ENCODE results near the gene USHBP1.
"Not testable (repeated sequence)": the region's sequence is repeated elsewhere in the genome, so short reads cannot be mapped to it uniquely, and the experiment has no call there.

The USHBP1 gene

DNA sequence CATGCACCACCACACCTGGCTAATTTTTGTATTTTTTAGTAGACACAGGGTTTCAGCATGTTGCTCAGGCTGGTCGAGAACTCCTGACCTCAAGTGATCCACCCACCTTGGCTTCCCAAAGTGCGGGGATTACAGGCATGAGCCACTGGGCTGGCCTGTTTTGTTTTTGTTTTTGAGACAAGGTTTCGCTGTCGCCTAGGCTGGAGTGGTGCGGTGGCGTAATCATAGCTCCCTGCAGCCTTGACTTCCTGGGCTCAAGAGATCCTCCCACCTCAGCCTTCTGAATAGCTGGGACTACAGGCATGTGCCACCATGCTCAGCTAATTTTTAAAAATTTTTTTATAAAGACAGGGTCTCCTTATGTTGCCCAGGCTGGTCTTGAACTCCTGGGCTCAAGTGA is 31.0 kb upstream of the USHBP1 start:
- DNase-seq: not testable (repeated sequence)

DNA sequence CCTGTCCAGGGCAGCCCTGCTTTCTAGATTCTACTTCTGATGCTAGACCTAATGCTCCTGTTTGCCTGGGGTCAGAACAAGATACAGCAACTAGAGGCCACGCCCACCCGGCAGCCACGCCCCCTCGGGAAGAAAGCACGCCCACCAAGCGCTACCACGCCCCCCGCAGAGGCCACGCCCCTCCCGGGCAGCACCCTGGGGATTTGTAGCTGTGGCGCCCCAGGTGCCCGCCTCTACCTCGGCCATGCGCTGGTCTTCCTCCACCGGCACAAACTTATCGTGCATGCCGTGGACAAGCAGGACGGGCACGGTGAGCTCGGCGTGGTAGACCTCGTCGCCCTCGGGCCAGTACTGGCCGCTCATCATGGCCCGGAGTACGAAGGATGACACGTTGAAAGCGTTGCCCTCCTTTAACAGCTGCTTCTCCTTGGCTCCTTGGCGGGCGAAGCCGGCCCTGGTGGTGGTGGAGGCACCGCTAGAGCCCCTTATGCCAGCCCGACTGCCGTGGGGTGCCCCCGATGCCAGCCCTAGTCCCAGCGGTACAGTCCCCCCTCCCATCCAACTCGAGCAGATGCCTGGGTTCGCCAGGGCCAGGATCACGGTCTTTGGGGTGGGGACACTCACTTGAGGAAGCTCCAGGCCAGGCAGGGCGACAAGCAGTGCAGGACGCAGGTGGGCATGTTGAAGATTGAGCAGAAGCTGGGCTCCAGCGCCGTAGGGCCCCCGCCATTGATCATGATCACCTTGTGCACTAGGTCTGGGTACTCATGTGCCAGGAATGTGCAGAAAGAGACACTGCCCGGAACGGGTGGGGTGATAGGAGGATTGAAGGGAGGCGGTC is 29.7 kb upstream of the USHBP1 start:
- DNase-seq: no peak

DNA sequence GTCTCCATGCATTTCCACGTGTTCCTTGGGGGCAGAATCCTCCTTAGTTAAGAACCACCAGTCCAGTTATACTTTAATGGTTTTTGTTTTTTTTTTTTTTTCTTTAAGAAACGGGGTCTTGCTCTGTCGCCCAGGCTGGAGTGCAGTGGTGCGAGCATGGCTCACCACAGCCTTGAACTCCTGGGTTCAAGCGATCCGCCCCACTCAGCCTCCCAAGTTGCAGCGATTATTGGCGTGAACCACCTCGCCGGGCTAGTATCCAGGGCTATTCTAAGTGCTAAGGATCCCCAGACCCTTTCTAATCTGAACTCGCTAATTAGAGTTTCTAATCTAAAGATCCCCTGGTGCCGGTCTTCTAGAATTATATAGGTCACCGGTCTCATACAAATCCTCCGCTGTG is 29.1 kb upstream of the USHBP1 start:
- DNase-seq: no peak

DNA sequence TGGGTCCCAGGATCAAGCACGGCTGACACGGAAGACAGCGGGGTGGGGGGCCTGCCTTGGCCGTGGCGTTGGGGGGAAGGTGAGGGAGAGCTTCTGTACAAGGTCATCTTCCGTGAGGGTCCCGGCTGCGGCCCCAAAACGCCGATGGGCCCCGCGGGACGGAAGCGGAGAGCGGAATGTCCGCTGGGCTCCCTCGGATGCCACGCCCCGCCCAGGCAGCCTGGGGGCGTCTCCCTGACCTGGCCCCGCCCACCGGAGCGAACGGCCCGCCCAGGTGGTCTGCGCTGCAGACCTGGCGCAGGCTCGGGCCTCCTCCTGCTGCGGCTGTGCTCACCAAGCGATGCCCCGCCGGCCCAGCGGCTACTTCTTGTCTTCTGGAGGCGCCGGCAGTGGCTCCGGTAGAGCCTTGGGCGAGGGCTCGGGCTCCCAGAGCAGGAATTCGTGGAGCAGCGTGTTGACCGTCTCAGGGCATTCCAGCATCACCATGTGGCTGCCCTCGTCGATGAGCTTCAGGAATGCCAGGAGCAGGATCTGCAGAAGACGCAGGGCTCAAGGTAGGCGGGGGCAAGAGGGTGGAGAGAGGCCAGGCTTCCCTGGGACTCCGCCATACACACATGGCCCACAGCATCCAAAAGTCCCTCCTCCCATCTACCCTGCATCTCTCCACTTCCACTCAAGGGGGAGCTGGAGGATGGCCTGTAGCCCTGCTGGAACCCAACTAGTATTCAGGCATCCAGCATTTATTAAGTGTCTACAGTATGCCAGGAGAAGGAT is 27.9 kb upstream of the USHBP1 start:
- DNase-seq: no peak

DNA sequence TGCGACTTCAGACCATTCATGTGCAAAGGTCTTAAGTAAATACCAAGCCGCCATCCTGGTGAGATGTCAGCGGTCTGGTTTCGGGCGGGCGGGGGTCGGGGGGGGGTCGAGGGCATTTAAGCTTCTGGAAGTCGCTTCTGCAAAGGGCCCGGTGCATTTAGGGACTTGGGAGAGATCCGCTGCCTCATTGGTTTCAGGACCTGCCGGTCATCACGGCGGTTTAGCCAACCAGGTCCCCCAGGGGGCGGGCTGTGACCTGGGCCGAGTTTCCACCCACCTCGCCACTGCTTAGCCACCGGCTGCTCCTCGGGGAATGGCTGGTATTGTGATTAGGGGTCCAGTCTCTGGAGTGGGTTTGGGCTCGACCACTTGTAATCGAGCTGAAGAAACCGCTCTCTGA is 24.9 kb upstream of the USHBP1 start:
- no peak for DNase-seq

DNA sequence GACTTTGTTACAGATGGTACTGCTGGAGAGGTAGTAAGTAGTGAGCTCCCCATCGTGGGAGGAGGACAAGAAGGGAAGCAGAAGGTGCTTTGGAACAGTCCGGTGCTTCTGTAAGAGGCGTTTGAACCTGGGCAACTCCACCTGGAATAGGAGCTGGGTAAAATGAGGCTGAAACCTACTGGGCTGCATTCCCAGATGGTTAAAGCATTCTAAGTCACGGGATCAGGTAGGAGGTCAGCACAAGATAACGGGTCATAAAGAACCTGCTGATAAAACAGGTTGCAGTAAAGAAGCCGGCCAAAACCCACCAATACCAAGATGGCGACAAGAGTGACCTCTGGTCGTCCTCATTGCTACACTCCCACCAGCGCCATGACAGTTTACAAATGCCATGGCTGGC is 22.2 kb upstream of the USHBP1 start:
- no peak for DNase-seq

DNA sequence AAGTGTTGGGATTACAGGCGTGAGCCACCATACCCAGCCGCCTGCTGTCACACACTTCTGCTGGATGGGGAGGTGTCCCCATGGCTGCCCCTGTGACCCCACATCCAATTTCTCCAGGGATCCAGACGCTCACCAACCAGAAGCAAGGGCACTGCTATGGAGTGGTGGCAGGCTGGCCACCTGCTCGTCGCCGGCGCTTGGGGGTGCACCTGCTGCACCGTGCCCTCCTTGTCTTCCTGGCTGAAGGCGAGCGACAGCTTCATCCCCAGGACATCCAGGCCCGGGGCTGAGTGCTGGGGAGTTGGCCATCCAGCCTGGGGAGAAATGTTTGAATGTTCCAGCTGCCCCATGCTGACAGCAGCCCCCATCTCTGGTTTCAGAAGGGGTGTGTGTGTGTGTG is 21.7 kb upstream of the USHBP1 start:
- DNase-seq: no peak

DNA sequence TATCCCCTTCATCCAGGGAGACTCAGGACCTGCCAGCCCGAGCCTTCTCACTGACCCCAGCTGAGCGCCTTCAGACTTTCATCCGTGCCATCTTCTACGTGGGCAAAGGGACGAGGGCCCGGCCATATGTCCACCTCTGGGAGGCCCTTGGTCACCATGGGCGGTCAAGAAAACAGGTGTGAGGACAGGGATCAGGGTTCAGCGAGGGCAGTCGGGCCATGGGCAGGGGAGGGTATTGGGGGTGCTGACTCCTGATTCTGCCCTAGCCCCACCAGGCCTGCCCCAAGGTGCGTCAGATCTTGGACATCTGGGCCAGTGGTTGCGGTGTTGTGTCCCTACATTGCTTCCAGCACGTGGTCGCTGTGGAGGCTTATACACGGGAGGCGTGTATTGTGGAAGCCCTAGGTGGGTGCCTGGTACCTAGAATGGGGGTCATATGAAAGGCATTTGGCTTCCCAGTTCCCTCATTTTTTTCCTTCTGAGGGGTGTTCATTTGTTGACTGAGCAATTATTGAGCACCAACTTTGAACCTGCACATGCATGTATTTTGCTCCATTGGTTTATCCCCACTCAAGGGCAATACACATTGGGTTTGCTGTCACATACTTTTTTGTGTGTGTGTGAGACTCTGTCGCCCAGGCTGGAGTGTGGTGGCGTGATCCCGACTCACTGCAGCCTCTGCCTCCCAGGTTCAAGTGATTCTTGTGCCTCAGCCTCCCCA is 21.0 kb upstream of the USHBP1 start:
- DNase-seq: no peak

DNA sequence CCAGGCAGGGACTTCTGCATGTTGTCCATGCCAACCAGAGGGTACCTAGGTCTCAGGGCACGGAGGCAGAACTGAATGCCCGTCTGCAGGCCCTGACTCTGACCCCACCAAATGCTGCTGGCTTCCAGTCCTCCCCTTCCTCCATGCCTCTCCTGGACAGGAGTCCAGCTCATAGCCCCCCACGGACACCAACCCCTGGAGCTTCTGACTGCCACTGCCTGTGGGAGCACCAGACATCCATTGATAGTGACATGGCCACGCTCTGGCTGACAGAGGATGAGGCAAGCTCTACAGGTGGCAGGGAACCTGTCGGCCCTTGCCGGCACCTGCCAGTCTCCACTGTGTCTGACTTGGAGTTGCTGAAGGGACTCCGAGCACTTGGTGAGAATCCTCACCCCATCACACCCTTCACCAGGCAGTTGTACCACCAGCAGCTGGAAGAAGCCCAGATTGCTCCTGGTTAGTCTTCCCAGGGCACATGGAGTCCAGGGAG is 19.0 kb upstream of the USHBP1 start:
- no peak for DNase-seq

DNA sequence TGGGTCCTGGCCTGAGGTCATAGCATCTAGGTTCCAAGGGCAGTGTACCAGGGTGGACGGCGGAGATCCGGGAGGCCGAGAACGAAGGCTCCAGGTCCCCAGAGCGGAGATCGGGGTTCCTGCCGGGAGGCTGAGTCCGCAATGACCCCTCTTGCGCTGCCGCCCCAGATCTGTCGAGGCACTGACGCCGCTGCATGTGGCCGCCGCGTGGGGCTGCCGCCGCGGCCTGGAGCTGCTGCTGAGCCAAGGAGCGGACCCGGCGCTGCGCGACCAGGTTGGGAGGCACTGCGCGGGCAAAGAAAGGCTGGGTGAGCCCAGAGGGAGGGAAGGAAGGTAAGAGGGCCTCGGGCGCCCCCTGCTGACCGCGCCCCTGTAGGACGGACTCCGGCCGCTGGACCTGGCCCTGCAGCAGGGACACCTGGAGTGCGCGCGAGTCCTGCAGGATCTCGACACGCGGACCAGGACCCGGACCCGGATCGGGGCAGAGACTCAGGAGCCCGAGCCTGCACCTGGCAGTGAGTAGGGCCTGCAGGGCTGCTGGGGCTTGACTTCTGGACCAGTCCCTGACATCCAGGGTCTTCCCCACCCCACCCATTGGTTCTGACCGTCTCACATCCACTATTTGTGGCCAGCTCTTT is 18.1 kb upstream of the USHBP1 start:
- DNase-seq: peak; percentile 68

DNA sequence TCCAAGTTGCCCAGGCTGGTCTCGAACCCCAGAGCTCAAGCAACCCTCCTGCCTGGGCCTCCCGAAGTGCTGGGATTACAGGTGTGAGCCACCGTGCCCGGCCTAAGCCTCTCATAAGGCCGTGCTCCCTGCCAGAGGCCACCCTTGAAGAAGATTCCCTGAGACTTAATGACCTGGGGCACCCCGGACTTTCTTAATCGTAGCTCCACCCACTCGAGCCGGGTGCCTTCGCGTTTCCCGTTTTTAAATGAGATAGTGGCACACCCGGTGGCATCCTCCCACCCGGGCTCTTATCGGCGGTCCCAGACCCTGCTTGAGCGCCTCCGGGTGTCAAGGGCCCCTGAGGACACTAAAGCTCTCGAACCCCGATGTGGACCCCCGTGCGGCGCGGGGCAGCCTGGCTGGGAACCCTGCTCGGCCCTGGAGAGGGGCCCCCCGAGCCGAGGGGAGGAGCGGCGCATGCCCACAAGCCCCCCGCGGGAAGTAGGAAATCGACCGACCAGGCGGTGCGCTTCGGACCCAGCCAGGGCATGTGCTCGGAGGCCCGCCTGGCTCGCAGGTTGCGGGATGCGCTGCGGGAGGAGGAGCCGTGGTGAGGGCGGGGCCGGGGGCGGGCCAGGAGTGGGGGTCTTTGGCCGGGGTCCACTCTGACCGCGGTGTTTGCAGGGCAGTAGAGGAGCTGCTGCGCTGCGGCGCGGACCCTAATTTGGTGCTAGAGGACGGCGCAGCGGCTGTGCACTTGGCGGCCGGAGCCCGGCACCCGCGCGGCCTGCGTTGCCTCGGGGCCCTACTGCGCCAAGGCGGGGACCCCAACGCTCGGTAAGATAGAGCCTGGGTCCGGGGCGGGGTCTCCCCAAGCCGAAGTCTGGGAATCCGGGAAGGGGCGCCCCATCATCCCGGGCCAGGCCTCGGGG is 17.1 kb upstream of the USHBP1 start, which contains the start of gene ANKLE1:
TSS of gene ANKLE1 (plus strand) at position 511 of the 914 bp plus-strand sequence. CDS start at position 531, 20 bp downstream.
- no peak for DNase-seq

DNA sequence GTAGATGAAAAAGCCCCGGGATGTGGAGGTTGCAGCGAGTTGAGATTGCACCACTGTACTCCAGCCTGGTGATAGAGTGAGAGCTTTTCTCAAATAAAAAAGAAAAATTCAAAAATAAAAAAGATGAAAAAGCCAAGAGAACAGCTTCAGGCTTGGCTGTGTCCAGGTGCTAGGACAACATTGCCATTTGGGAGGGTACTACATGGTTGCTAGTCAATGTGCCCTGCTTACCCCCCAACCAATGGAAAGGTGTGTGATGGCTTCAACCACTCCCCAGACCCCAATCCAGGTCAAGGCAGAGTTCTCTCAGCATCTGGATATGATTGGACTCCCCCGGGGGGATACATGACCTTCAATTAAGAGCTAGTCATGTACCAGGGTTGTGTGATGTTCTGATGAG is 14.9 kb upstream of the USHBP1 start:
- DNase-seq: no peak

DNA sequence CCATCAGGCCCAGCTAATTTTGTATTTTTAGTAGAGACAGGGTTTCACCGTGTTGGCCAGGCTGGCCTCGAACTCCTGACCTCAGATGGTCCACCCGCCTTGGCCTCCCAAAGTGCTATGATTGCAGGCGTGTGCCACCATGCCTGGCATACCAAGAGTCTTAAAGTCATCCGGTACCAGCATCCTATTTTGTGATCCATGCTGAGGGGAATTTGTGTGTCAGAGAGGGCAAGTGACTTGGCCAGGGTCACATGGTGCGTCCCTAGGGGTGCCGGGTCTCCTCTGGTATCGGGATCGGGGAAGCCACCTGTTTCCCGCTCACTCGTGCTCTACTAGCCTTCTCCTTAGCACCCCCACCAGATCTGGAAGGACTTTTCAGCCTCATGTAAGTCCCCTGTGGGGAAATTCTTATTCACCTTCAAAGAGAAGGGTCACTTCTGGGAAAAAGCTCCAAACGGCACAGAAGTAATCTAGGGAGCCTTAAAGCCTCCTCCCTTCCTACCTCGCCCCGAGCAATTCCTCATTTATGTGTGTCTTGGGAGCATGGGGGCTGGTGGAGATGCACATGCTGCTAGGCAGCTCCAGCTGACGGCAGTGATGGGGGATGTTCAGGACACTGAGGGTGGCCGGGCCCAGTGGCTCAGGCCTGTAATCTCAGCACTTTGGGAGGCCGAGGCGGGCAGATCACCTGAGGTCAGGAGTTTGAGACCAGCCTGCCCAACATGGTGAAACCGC is 11.1 kb upstream of the USHBP1 start:
- DNase-seq: no peak

DNA sequence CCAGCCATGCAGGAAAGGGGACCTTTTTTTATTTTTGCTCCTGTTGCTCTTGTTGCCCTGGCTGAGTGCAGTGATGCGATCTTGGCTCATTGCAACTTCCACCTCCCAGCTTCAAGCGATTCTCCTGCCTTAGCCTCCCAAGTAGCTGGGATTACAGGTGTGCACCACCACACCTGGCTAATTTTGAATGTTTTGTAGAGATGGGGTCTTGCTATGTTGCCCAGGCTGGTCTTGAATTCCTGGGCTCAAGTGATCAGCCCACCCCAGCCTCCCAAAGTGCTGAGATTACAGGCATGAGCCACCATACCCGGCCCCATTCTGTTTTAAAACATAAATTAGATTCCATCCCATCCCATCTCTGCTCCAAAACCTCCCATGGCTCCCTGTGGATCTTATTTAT is 10.3 kb upstream of the USHBP1 start:
- not testable (repeated sequence) for DNase-seq

DNA sequence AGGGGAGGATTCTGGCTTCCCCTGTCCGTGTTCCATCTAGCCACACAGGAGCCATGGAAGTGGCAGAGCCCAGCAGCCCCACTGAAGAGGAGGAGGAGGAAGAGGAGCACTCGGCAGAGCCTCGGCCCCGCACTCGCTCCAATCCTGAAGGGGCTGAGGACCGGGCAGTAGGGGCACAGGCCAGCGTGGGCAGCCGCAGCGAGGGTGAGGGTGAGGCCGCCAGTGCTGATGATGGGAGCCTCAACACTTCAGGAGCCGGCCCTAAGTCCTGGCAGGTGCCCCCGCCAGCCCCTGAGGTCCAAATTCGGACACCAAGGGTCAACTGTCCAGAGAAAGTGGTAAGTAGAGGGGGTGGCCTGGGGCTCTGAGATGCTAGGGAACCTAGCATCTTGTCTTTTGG is 4.2 kb upstream of the USHBP1 start:
- no peak for DNase-seq

DNA sequence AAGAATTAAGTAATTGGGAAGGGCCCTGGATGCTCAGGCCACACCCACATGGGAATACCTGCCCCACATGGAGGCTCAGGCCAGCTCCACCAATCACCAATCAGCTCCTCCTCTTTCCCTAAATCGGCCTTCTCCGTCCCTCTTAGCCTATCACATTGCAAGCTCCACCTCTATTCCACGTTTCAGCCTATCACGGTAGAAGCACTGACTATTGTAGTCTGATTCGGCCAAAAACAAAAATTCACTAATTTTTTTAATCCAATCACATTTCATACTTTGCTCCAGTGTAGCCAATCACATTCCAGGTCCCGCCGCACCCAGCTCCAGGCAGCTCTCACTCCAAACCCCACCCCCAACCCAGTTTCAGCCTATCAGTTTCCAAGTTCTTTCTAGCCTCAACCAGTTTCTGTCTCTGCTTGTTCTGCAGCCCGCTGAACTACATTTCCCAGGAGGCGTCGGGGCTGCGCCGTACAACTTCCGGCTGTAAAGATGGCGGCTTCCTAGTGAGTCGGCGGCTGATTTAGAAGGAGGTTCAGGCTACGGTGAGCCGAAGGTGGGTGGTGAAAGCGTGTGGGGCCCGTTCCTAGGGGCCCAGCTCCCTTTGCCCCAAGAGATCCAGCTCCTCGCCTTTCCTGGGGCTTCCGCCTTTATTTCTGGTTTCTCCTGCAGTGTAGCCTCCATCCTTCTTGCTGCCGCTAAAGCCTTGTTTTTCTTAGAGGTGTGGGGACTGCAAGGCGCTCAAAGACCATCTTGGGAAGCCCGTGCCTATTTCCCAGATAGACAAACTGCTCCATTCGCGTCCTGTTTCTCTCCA is 2.6 kb upstream of the USHBP1 start, which contains the start of gene BABAM1:
TSS of gene BABAM1 (plus strand) at position 469 of the 814 bp plus-strand sequence. CDS start 1,364 bp downstream, outside the sequence.
- DNase-seq: peak; percentile 100

DNA sequence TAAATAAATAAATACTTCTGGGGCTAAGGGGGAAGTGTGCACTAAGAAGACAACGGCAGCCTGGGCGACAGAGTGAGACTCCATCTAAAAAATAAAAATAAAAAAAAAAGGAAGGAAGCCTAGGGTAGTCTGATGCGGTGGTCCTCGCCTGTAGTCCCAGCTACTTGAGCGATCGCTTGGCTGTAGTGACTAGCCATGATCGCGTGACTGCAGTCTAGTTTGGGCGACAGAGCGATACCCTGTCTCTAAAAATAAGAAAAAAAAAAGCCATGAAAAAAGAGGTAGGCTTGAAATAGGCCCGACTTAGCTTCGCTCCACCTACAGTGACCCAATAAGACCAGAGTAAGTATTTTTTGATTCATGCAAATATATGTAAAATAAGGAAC is 2.0 kb upstream of the USHBP1 start:
- DNase-seq: no peak

DNA sequence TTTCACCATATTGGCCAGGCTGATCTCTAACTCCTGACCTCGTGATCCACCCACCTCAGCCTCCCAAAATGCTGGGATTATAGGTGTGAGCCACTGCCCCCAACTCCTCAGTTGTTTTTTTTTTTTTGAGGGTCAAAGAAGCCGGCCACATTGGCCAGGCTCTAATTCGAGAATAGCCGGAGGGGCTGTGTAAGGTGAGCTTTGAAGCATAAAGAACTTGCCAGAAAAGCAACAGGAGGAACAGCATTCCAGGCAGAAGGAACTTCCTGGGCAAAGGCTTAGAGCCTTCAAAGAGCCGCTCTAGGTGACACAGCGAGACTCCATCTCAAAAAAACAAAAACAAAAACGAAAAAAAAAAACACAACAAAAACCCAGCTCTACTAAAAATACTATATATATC is 1.5 kb upstream of the USHBP1 start:
- DNase-seq: no peak

DNA sequence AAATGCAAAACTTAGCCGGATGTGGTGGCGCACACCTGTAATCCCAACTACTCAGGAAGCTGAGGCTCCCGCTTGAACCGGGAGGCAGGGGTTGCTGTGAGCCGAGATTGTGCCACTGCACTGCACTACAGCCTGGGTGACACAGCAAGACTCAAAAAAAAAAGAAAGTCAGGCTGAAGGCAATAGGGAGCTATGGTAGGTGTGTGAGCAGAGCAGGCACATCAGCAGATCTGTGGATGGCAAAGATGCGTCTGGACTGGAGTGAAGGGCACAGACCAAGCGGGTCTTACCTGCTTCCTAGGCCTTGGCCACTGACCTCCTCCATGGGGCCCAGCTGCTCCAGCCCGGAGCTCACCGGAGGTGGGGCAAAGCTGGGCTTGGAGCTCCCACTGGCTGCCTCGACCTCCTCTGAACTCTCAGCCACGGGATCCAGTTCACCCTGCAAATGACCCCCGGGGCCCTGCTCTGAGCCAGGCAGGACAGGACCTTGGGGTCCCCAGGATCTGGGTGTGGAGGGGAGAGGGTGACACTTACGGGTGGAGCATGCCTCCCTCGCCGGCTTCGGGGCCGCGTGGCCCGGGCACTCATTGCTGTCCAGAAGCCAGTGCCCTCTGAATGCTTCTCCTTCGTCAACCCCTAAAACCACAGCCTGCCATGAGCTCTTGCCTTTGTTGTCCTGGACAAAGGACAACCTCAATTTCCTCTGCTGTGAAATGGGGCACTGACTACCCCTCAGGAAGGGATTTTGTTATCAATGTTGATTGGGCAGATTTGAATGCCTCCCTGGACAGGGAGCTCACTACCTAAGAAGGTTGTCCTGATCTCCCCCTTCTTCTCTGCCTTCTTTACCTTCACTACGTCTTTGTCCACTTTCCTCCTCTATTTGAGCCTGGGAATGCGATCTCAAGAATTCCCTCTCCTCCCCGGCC is 569 bp downstream of the USHBP1 start:
- DNase-seq: no peak

All from NCI-H2171 treated with DMSO at 0.1 percent for 48 hours (cell line).